Bone marrow (tissue), 2 donors: ENCODE results near the gene MYH11.

Source experiments
- DNase-seq, 2 donors: peaks; one replicate each; lab custom pipeline; 2025; lab: John Stamatoyannopoulos, UW

MYH11 gene

GRCh38 chr16:15856901-15857698 is at the start of gene MYH11:
MYH11 (minus strand) TSS chr16:15857028; CDS start chr16:15838252, 18,776 bp downstream.
- no peak for DNase-seq

- DNase-seq, result no peak
These were observed 49.6 kb upstream of the MYH11 start for GRCh38 chr16:15906439-15906838.

DNA sequence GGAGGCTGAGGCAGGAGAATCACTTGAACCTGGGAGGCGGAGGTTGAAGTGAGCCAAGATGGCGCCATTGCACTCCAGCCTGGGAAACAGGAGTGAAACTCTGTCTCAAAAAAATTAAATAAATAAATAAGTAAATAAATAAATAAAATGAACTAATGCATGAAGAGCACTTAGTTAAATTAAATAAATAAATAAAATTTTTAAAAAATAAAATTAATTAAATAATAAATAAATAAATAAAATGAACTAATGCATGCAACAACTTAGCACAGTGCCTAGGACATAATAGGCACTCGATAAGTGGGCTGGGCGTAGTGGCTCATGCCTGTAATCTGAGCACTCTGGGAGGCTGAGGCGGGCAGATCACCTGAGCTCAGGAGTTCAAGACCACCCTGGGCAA is 47.1 kb upstream of the MYH11 start:
- no peak for DNase-seq

DNA sequence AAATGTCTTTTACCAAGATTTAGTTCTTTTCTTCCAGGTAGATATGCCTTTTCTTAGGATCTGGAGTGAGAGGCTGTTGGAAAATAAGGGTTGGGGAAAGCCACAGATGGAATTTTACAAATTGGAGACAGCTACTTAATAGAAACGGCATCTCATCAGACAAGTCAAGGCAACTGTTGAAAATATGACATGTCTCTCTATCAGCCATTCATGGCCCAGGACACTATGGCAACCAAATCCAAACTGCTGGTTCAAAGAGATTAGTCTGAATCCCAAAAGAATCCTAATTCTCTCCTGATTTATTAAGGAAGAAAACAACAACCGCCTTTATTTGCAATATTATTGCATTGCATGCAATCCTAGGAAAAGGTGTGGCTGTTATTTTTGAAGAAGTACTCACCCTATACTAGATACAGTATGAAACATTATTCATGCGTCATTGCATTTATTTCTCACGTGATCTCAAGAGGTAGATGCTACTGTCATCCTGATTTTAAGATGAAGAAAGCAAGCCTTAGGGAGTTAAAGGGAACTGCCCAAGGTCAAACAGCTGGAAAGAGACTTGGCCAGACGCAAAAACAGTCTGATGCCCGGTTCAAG is 44.2 kb upstream of the MYH11 start:
- no peak for DNase-seq

GRCh38 chr16:15900357-15900756 is 43.5 kb upstream of the MYH11 start:
- no peak for DNase-seq

GRCh38 chr16:15899538-15900100 is 42.8 kb upstream of the MYH11 start:
- no peak for DNase-seq

GRCh38 chr16:15898654-15899053 is 41.8 kb upstream of the MYH11 start:
- no peak for DNase-seq

DNA sequence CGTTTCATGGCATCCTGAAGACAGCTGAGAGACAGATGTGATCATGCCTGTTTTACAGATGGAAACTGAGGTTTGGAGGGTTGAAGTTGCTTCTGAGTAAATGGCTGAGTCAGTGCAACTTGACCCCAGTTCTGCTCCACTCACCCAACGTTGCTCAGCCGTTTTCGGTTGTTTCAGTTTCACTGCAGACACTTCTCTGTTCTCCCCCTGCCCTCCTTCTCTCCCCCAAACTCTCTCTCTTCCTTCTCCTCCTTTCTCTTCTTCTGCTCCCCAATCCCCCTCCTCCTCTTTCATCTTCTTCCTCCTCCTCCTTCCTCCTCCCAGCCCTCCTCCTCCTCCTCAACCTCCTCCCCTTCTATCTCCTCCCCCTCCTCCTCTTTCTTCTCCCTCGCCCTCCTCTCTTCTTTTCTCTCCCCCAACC is 41.0 kb upstream of the MYH11 start:
- peak in 1 of 2 donors; percentile 60 for DNase-seq

DNA sequence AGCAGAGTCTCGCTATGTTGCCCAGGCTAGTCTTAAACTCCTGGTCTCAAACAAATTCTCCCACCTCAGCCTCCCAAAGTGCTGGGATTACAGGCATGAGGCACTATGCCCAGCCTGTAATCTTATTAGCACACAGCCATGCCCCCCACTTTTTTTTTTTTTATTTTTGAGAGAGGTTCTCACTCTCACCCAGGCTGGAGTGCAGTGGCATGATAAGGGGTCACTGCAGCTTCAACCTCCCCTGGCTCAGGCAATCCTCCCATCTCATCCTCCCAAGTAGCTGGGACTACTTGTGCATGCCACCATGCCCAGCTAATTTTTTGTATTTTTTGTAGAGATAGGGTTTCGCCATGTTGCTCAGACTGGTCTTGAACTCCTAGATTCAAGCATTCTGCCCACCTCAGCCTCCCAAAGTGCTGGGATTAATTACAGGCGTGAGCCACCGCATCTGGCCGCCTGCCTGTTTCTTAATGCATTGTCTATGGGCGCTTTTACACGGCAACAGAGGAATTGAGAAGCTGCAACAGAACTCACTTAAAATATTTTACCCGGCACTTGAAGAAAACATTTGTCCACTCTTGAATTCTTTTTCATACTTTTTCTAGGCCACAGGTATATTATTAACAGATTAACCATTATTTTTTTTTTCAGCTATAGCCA is 40.4 kb upstream of the MYH11 start:
- no peak for DNase-seq

- no peak for DNase-seq
These were observed 37.9 kb upstream of the MYH11 start for GRCh38 chr16:15894571-15895374.

DNA sequence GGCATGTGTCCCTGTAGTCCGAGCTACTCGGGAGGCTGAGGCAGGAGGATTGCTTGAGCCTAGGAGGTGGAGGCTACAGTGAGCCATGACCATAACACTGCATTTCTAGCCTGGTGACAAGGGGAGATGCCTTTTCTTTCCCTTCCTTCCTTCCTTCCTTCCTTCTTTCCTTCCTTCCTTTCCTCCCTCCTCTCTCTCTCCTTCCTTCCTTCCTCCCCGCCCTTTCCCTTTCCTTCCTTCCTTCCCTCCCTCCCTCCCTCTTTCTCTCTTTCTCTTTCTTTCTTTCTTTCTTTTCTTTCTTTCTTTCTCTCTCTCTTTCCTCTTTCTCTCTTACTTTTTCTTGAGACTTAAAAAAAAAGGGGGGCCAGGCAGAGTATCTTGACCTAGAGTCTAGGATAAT is 34.7 kb upstream of the MYH11 start:
- no peak for DNase-seq

DNA sequence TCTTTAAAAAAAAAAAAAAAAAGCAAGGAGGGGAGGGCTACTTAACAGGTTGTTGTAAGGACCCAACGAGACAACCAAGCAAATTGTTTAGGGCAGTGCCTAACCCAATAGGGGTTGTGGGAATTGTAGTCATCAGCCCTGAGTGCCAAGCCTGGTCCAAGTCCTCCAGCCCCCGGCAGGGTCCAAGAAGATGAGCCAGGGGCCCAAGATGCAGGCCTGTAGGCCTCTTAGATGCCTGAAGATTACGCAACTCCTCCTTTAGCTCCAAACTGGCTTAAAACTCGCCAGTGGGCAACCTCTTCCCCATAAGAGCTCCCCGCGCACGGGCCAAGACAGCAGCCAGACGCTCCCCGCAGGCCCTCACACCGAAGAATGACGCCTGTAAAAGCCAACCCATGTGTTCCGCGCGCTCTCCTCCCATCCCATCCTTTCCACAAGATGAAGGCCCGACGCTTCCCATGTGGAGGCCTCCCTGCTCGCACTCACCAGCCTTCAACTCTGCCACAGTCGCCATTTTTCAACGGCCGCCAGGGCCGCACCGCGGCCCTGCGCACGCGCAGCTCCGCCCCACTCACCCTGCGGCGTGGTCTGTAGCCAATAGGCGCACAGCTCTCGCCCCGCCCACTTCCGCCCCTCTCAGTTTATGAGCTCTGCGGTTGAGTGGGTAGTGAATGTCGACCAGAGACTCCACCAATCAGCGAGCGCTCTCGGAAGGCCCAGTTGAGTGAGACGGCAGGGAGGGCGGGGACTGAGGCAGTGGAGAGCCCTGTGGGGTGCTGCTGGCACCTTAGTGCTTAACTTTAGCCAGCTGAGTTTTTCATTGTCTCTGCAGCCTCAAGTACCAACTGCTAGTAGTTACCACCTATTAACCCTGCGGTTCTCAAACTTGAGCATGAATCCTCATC is 31.5 kb upstream of the MYH11 start, which contains the start of gene CEP20:
Gene CEP20 (minus strand): TSS at position 532 of the 905 bp plus-strand sequence. CDS start 18 bp downstream, at position 514.
- DNase-seq, result peak; percentile 91 to 98

DNA sequence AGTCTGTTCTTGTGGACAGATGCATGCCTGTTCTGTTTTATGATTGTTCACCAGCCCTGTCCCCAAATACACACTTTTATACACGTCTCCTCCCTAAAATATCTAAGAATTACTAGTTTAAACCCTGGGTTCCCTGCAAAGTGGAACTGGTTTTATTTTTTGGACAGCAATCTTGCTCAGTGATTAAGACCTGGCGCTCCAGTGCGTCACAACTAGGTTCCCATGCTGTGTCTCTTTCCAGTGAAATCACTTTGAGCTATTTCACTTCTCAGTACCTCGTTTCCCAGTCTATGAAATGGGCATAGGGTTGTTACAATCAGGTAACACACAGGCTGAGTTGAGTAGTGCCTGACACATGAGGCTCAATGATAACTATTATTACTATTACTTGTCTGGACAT is 30.5 kb upstream of the MYH11 start:
- no peak for DNase-seq

DNA sequence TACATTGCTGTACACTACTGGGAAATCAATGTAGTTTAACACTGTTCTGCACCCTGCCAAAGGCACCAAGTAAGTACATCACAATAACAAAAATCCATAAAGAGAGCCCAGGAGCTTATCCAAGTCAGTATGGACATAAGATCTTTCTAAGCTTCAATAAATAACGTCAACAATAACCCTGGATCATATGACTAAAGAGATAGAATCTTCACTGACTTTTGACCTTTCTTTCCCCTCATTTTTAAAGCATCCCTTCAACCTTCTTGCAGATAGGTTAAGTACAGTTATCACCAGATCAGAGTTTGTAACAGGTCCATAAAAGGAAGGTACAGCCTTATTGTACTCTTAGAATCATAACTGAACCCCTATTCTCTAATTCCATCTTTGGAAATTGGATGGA is 29.2 kb upstream of the MYH11 start:
- DNase-seq, result no peak

- DNase-seq, result no peak
These were observed 28.8 kb upstream of the MYH11 start for GRCh38 chr16:15885560-15886001.

- DNase-seq, result no peak
These were observed 25.7 kb upstream of the MYH11 start for GRCh38 chr16:15882563-15882962.

DNA sequence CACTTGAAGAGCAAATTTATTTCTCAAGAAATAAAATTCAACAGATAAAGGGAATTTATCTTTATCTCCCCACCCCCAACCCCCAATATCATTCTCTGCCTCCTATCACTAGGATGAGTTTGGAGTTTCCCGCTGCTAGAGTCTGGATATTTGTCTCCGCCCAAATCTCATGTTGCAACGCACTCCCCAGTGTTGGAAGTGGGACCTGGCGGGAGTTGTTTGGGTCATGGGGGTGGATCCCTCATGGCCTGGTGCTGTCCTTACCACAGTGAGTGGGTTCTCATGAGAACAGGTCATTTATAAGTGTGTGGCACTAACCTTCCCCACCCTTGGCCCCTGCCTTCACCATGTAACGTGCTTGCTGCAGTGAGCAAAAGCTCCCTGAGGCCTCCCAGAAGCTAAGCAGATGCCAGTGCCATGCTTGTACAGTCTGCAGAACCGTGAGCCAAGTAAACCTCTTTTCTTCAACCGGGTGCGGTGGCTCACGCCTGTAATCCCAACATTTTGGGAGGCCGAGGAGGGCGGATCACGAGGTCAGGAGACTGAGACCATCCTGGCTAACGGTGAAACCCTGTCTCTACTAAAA is 25.1 kb upstream of the MYH11 start:
- DNase-seq, result no peak

- no peak for DNase-seq
These were observed 23.8 kb upstream of the MYH11 start for GRCh38 chr16:15880434-15881308.

GRCh38 chr16:15879255-15879811 is 22.5 kb upstream of the MYH11 start:
- no peak for DNase-seq
